Nephron progenitor cell (in vitro differentiated cells): ENCODE data around the gene MTMR11.

Experiments
- DNase-seq: peaks from one replicate; pipeline ENCODE4 v3.0.0; 2021
- H3K27ac Mint-ChIP-seq: 2 replicates; pipeline ENCODE4 v1.8.0; 2021; ENCODE audit warnings: mild to moderate bottlenecking, moderate library complexity, mixed read lengths
- H3K27me3 Mint-ChIP-seq: 2 replicates; pipeline ENCODE4 v1.8.0; 2021; ENCODE audit warnings: mild to moderate bottlenecking, low read depth, mixed read lengths; ENCODE audit not compliant: poor library complexity
- H3K36me3 Mint-ChIP-seq: 2 replicates; pipeline ENCODE4 v1.8.0; 2021; ENCODE audit warnings: low read depth, mixed read lengths
- H3K4me1 Mint-ChIP-seq: 2 replicates; pipeline ENCODE4 v1.8.0; 2021; ENCODE audit warnings: mixed read lengths
- H3K4me3 Mint-ChIP-seq: 2 replicates; pipeline ENCODE4 v1.8.0; 2021; ENCODE audit warnings: mild to moderate bottlenecking, moderate library complexity, mixed read lengths
- H3K9me3 Mint-ChIP-seq: 2 replicates; pipeline ENCODE4 v1.8.0; 2021; ENCODE audit warnings: mild to moderate bottlenecking, moderate library complexity, mixed read lengths
- CTCF ChIP-seq: fragments of 200-600 bp; sonication (generic); IDR thresholded peaks from 2 replicates; pipeline ENCODE4 v1.5.0; 2021; ENCODE audit warnings: antibody characterized with exemption

The MTMR11 gene

GRCh38 chr1:149916898-149917252, 19.8 kb downstream of the MTMR11 start:
- Mint-ChIP-seq H3K36me3 (peaks cover 26% of the 10 kb centered on the region), H3K27ac (no peak overlapping the region), H3K9me3 (no peaks in the 10 kb centered on the region), H3K4me3 (peak overlapping the region; percentile 81), H3K4me1 (peaks cover 63% of the 10 kb centered on the region), H3K27me3 (peaks cover 6% of the 10 kb centered on the region)
- TF ChIP-seq CTCF: no peak
- no peak for DNase-seq

- peak overlapping the region; percentile 96 for H3K27ac Mint-ChIP-seq
- peaks cover 27% of the 10 kb centered on the region for H3K36me3 Mint-ChIP-seq
- DNase-seq: peak; percentile 26
- H3K4me1 Mint-ChIP-seq: peaks cover 64% of the 10 kb centered on the region
- H3K9me3 Mint-ChIP-seq: no peaks in the 10 kb centered on the region
- peak overlapping the region; percentile 81 for H3K4me3 Mint-ChIP-seq
- no peak for TF ChIP-seq CTCF
- H3K27me3 Mint-ChIP-seq: peaks cover 10% of the 10 kb centered on the region
Observed at GRCh38 chr1:149916193-149916897, 20.3 kb downstream of the MTMR11 start.

- peak; percentile 62 for DNase-seq
- peaks cover 12% of the 10 kb centered on the region for H3K27me3 Mint-ChIP-seq
- H3K27ac Mint-ChIP-seq: peak overlapping the region; percentile 96
- H3K4me1 Mint-ChIP-seq: peaks cover 71% of the 10 kb centered on the region
- peaks cover 34% of the 10 kb centered on the region for H3K36me3 Mint-ChIP-seq
- H3K4me3 Mint-ChIP-seq: peak overlapping the region; percentile 81
- H3K9me3 Mint-ChIP-seq: no peaks in the 10 kb centered on the region
- no peak for TF ChIP-seq CTCF
Observed at GRCh38 chr1:149915429-149916192, 21.1 kb downstream of the MTMR11 start.

GRCh38 chr1:149914545-149914944, 22.1 kb downstream of the MTMR11 start:
- peaks cover 12% of the 10 kb centered on the region for H3K27me3 Mint-ChIP-seq
- peaks cover 38% of the 10 kb centered on the region for H3K36me3 Mint-ChIP-seq
- DNase-seq: no peak
- H3K27ac Mint-ChIP-seq: no peak overlapping the region
- peaks cover 74% of the 10 kb centered on the region for H3K4me1 Mint-ChIP-seq
- H3K4me3 Mint-ChIP-seq: no peak overlapping the region
- H3K9me3 Mint-ChIP-seq: no peaks in the 10 kb centered on the region
- TF ChIP-seq CTCF: no peak

- DNase-seq: no peak
- Mint-ChIP-seq H3K36me3 (peaks cover 50% of the 10 kb centered on the region), H3K4me1 (peaks cover 31% of the 10 kb centered on the region), H3K27me3 (peaks cover 10% of the 10 kb centered on the region), H3K4me3 (no peak overlapping the region), H3K9me3 (no peaks in the 10 kb centered on the region), H3K27ac (peak overlapping the region; percentile 88)
- TF ChIP-seq CTCF: no peak
Observed at GRCh38 chr1:149906570-149907075, 30.1 kb downstream of the MTMR11 start.
